H9 (cell line): ENCODE results near the gene SLC38A3. TPM values are rescaled to one million over a fixed set of nuclear protein-coding genes. Genes with fewer than 3 reads are reported as not detected.

ENCODE experiments used
- DNase-seq: peaks from one replicate; pipeline ENCODE4 v3.0.0-alpha.2; 2017
- H2AFZ ChIP-seq: one replicate; pipeline ENCODE4 v1.6.1; 2013; ENCODE audit warnings: mild to moderate bottlenecking, low read length, control low read depth, moderate library complexity
- H2AK5ac ChIP-seq: 2 replicates; pipeline ENCODE4 v1.6.1; 2013; ENCODE audit warnings: low read length, control low read depth, mixed read lengths; ENCODE audit not compliant: insufficient read length
- H2BK120ac ChIP-seq: one replicate; pipeline ENCODE4 v1.6.1; 2013; ENCODE audit warnings: low read depth, mild to moderate bottlenecking, low read length, control low read depth, inconsistent platforms; ENCODE audit not compliant: poor library complexity, severe bottlenecking
- H2BK12ac ChIP-seq: 2 replicates; pipeline ENCODE4 v1.6.1; 2013; ENCODE audit warnings: low read length, control low read depth, mixed read lengths, low read depth; ENCODE audit not compliant: insufficient read length
- H2BK15ac ChIP-seq: 2 replicates; pipeline ENCODE4 v1.6.1; 2013; ENCODE audit warnings: low read depth, low read length, control low read depth
- H2BK20ac ChIP-seq: one replicate; pipeline ENCODE4 v1.6.1; 2013; ENCODE audit warnings: low read depth, mild to moderate bottlenecking, low read length, control low read depth, inconsistent platforms; ENCODE audit not compliant: poor library complexity, severe bottlenecking
- H2BK5ac ChIP-seq: 2 replicates; pipeline ENCODE4 v1.6.1; 2013; ENCODE audit warnings: low read length, control low read depth, mixed read lengths; ENCODE audit not compliant: insufficient read length
- H3K14ac ChIP-seq: 2 replicates; pipeline ENCODE4 v1.6.1; 2013; ENCODE audit warnings: low read length, control low read depth; ENCODE audit not compliant: insufficient read depth
- H3K18ac ChIP-seq: 2 replicates; pipeline ENCODE4 v1.6.1; 2013; ENCODE audit warnings: low read depth, mild to moderate bottlenecking, mixed read lengths, low read length, control low read depth; ENCODE audit not compliant: insufficient read length
- H3K23ac ChIP-seq: 2 replicates; pipeline ENCODE4 v1.6.1; 2013; ENCODE audit warnings: low read length, control low read depth, mixed read lengths, low read depth; ENCODE audit not compliant: insufficient read length
- H3K23me2 ChIP-seq: 2 replicates; pipeline ENCODE4 v1.6.1; 2013; ENCODE audit warnings: low read depth, mild to moderate bottlenecking, mixed read lengths, low read length, control low read depth; ENCODE audit not compliant: insufficient read length, poor library complexity, severe bottlenecking
- H3K27ac ChIP-seq: 2 replicates; pipeline ENCODE4 v1.5.1; 2013; ENCODE audit warnings: low read length, control low read depth, mixed read lengths, low read depth; ENCODE audit not compliant: insufficient read length
- H3K27me3 ChIP-seq: 2 replicates; pipeline ENCODE4 v1.6.1; 2013; ENCODE audit warnings: low read length, control low read depth, inconsistent platforms; ENCODE audit not compliant: insufficient read depth
- H3K4ac ChIP-seq: 2 replicates; pipeline ENCODE4 v1.6.1; 2013; ENCODE audit warnings: low read depth, mild to moderate bottlenecking, control low read depth, inconsistent platforms, low read length, moderate library complexity
- H3K4me1 ChIP-seq: 2 replicates; pipeline ENCODE4 v1.6.1; 2013; ENCODE audit warnings: low read length, control low read depth, inconsistent platforms; ENCODE audit not compliant: insufficient read depth
- H3K4me2 ChIP-seq: 2 replicates; pipeline ENCODE4 v1.6.1; 2013; ENCODE audit warnings: low read length, control low read depth, mixed read lengths; ENCODE audit not compliant: insufficient read length, insufficient read depth
- H3K56ac ChIP-seq: 2 replicates; pipeline ENCODE4 v1.6.1; 2013; ENCODE audit warnings: low read depth, mild to moderate bottlenecking, mixed read lengths, low read length, control low read depth; ENCODE audit not compliant: insufficient read length
- H3K79me1 ChIP-seq: 2 replicates; pipeline ENCODE4 v1.6.1; 2013; ENCODE audit warnings: low read depth, mild to moderate bottlenecking, moderate library complexity, low read length, control low read depth, inconsistent platforms; ENCODE audit not compliant: insufficient read depth, poor library complexity, severe bottlenecking
- H3K79me2 ChIP-seq: 2 replicates; pipeline ENCODE4 v1.6.1; 2013; ENCODE audit warnings: low read length, control low read depth, inconsistent platforms; ENCODE audit not compliant: insufficient read depth
- H3K9ac ChIP-seq: 2 replicates; pipeline ENCODE4 v1.6.1; 2013; ENCODE audit warnings: low read length, control low read depth, mixed read lengths; ENCODE audit not compliant: insufficient read length; ENCODE audit errors: extremely low read depth
- H3K9me3 ChIP-seq: one replicate; pipeline ENCODE4 v1.6.1; 2013; ENCODE audit warnings: low read depth, low read length, inconsistent platforms; ENCODE audit not compliant: control insufficient read depth
- H3T11ph ChIP-seq: one replicate; pipeline ENCODE4 v1.6.1; 2013; ENCODE audit warnings: mild to moderate bottlenecking, low read length, control low read depth, inconsistent platforms
- H4K20me1 ChIP-seq: one replicate; pipeline ENCODE4 v1.6.1; 2013; ENCODE audit not compliant: control insufficient read depth, insufficient read length, insufficient read depth
- H4K5ac ChIP-seq: 2 replicates; pipeline ENCODE4 v1.6.1; 2013; ENCODE audit warnings: low read depth, mild to moderate bottlenecking, mixed read lengths, low read length, control low read depth; ENCODE audit not compliant: insufficient read length
- H4K8ac ChIP-seq: replicated peaks from 2 replicates; pipeline ENCODE4 v1.6.1; 2013; ENCODE audit warnings: low read length, control low read depth, mixed read lengths, low read depth; ENCODE audit not compliant: insufficient read length
- H4K91ac ChIP-seq: 2 replicates; pipeline ENCODE4 v1.6.1; 2013; ENCODE audit warnings: low read depth, mild to moderate bottlenecking, moderate library complexity, mixed read lengths, low read length, control low read depth; ENCODE audit not compliant: insufficient read length
- H3K27ac Mint-ChIP-seq, 3 experiments: 2 replicates in 2 of 3; 3 replicates in 1 of 3; pipeline ENCODE4 v1.8.0; 2020 to 2021; ENCODE audit warnings: mixed read lengths in 3 of 3, mild to moderate bottlenecking in 1 of 3, moderate library complexity in 1 of 3
- H3K27me3 Mint-ChIP-seq: 2 replicates; pipeline ENCODE4 v1.8.0; 2021; ENCODE audit warnings: low read depth, mild to moderate bottlenecking, moderate library complexity, mixed read lengths
- H3K36me3 Mint-ChIP-seq, 3 experiments: 2 replicates in 2 of 3; 3 replicates in 1 of 3; pipeline ENCODE4 v1.8.0; 2020 to 2021; ENCODE audit warnings: low read depth in 3 of 3, mixed read lengths in 3 of 3; ENCODE audit not compliant: insufficient read depth in 1 of 3
- H3K4me1 Mint-ChIP-seq, 2 experiments: 2 replicates each; pipeline ENCODE4 v1.8.0; 2020; ENCODE audit warnings: mixed read lengths in 2 of 2
- H3K4me3 Mint-ChIP-seq, 2 experiments: 2 replicates in 1 of 2; 3 replicates in 1 of 2; pipeline ENCODE4 v1.8.0; 2020 to 2021; ENCODE audit warnings: mild to moderate bottlenecking in 2 of 2, mixed read lengths in 2 of 2, moderate library complexity in 1 of 2
- H3K9me3 Mint-ChIP-seq, 2 experiments: 2 replicates in 1 of 2; 3 replicates in 1 of 2; pipeline ENCODE4 v1.8.0; 2020; ENCODE audit warnings: mild to moderate bottlenecking in 2 of 2, mixed read lengths in 2 of 2, moderate library complexity in 1 of 2
- CTCF ChIP-seq: fragments of 200-600 bp; sonication (generic); conservative IDR thresholded peaks from 3 replicates; pipeline ENCODE4 v1.8.0; 2021; ENCODE audit warnings: antibody characterized with exemption, mild to moderate bottlenecking
- WGBS: extraction: QIAGEN DNeasy Blood & Tissue Kit; methylation state at CpG from one replicate; pipeline ENCODE4 v1.1.7; 2013; ENCODE audit warnings: missing lambda C conversion rate, low lambda C conversion rate, mixed read lengths; ENCODE audit not compliant: insufficient read length; ENCODE audit errors: extremely low coverage; 5-methylcytosine and 5-hydroxymethylcytosine counted together
- total RNA-seq: library from RNA; stranded (reverse); gene quantifications from 2 replicates; pipeline ENCODE4 v1.2.1, GENCODE V29; 2021

Gene SLC38A3
- total RNA-seq, 1 experiment from 2014 or later: 1.4 TPM

- no CpG with 5 or more reads among the region's 13 CpGs for WGBS
- no peak overlapping the region for H3K56ac ChIP-seq
- H2BK5ac ChIP-seq: no peak overlapping the region
- no peak overlapping the region for H3K23ac ChIP-seq
- no peak overlapping the region for H4K5ac ChIP-seq
- no peak overlapping the region for H2BK120ac ChIP-seq
- H3K36me3 Mint-ChIP-seq: peaks cover 2 to 7% (median 4%) of the 10 kb centered on the region in 3 experiments; a peak in 2 of 7 replicates
- H3K4me2 ChIP-seq: peak overlapping the region; percentile 91
- H4K91ac ChIP-seq: no peak overlapping the region
- no peaks in the 10 kb centered on the region for H3K9me3 ChIP-seq
- H2BK15ac ChIP-seq: no peak overlapping the region
- no peaks in the 10 kb centered on the region for H3K9me3 Mint-ChIP-seq
- peaks cover 6% of the 10 kb centered on the region for H3K79me1 ChIP-seq
- H3K4me1 ChIP-seq: peaks cover 6% of the 10 kb centered on the region; the same call in 1 of the 2 replicates
- H4K8ac ChIP-seq: no peak overlapping the region
- no peaks in the 10 kb centered on the region for H4K20me1 ChIP-seq
- H3K27ac Mint-ChIP-seq: peak overlapping the region; percentile 81 to 99 (median 91)
- H2AK5ac ChIP-seq: no peak overlapping the region
- H3K14ac ChIP-seq: peak overlapping the region; percentile 48
- no peak overlapping the region for H3K18ac ChIP-seq
- H2AFZ ChIP-seq: no peak overlapping the region
- peaks cover 7% of the 10 kb centered on the region for H3K27me3 Mint-ChIP-seq
- H3K9ac ChIP-seq: peak overlapping the region; percentile 59
- no peak for TF ChIP-seq CTCF
- peak overlapping the region; percentile 96 to 99 for H3K4me3 Mint-ChIP-seq
- no peak overlapping the region for H3K27ac ChIP-seq
- peaks cover 19% of the 10 kb centered on the region; the same call in 1 of the 2 replicates for H3K79me2 ChIP-seq
- H3K27me3 ChIP-seq: no peaks in the 10 kb centered on the region
- no peak overlapping the region for H3T11ph ChIP-seq
- H2BK20ac ChIP-seq: no peak overlapping the region
- H3K4ac ChIP-seq: no peak overlapping the region
- DNase-seq: no peak
- peaks cover 55 to 64% of the 10 kb centered on the region in 2 experiments for H3K4me1 Mint-ChIP-seq
- H2BK12ac ChIP-seq: no peak overlapping the region
- peaks cover 17% of the 10 kb centered on the region for H3K23me2 ChIP-seq
Measured at GRCh38 chr3:50236484-50237132, 31.5 kb downstream of the SLC38A3 start.
